ENCODE results near the gene DHRS7B. TPM values are rescaled to one million over a fixed set of nuclear protein-coding genes. Genes with fewer than 3 reads are reported as not detected.

The DHRS7B gene, protein sequence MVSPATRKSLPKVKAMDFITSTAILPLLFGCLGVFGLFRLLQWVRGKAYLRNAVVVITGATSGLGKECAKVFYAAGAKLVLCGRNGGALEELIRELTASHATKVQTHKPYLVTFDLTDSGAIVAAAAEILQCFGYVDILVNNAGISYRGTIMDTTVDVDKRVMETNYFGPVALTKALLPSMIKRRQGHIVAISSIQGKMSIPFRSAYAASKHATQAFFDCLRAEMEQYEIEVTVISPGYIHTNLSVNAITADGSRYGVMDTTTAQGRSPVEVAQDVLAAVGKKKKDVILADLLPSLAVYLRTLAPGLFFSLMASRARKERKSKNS
- 8.3 TPM for total RNA-seq (ENCODE audit: unreplicated experiment)
- long read RNA-seq, transcript DHRS7B-202 (7 exons, 2,175 nt) = major isoform, 12 of 17 reads
- long read RNA-seq, partial matches to known transcripts = 1 of 17 reads
- long read RNA-seq, other reads (novel, unspliced or antisense) = 1 of 17 reads

DNA sequence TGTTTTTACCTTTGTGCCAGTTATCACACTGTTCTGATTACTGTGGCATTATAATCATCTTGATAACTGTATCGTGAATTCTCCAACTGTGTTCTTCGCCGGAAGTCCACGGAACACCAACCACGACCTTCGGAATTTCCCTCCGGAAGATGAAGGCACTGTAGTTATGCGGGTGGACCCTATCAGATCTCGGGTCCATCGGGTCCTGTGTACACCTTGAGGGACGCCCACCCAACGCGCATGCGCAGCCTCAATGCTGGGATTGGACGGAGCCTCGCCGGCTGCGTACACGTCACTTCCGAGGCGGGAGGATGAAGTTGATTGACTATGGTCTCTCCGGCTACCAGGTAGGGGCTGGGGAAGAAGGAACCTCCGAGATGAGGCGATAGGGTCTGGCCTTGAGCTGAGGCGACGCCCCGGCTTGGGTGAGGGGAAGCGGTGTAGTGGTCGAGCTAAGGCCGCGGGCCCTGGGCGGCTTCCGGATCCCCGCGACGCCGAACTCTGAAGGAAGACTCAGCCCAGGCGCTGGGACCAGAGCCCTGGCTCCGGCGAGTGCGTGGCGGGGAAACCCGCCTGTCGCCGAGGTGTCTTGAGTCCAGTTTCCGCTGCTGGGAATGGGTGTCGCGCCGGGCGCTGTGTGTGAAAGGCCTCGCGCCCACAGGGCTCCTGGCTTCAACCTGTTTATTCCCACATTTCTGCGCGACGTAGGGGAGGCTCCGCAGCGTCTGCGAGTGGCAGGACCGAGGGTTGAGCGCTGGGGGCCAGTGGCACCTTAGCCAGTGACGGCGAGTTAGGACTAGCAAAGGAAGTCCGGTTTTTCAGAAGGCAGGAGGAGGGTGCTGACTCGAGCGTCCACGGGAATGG, at the start of gene DHRS7B:
Gene DHRS7B (plus strand): TSS at position 320 of the 864 bp plus-strand sequence. CDS start 8 bp downstream, at position 328.
- TF ChIP-seq CTCF (IDR thresholded peaks at IDR 0.05; ENCODE audit: partially characterized antibody, unreplicated experiment) = no peak
- peaks cover 3% of the 10 kb centered on the region for H3K4me1 Mint-ChIP-seq (ENCODE audit: low read depth, unreplicated experiment)
- peaks cover 3% of the 10 kb centered on the region for H3K27me3 Mint-ChIP-seq (ENCODE audit: unreplicated experiment)

GRCh38 chr17:21077281-21077680, 49.5 kb upstream of the DHRS7B start:
- H3K4me1 Mint-ChIP-seq (ENCODE audit: low read depth, unreplicated experiment) = peaks cover 21% of the 10 kb centered on the region
- no peak overlapping the region for H3K4me3 Mint-ChIP-seq (ENCODE audit: unreplicated experiment)
- H3K27me3 Mint-ChIP-seq (ENCODE audit: unreplicated experiment) = no peaks in the 10 kb centered on the region
- no peak overlapping the region for H3K27ac Mint-ChIP-seq (ENCODE audit: unreplicated experiment)
- no peaks in the 10 kb centered on the region for H3K9me3 Mint-ChIP-seq (ENCODE audit: unreplicated experiment)
- no peaks in the 10 kb centered on the region for H3K36me3 Mint-ChIP-seq (ENCODE audit: unreplicated experiment)
- no peak for DNase-seq
- TF ChIP-seq CTCF (IDR thresholded peaks at IDR 0.05; ENCODE audit: partially characterized antibody, unreplicated experiment) = no peak

More for the DNA sequence above, at the start of gene DHRS7B:
- peak within 1 kb of the TSS; percentile 99 for H3K4me3 Mint-ChIP-seq (ENCODE audit: unreplicated experiment)
- DNase-seq = peak; percentile 98
- H3K27ac Mint-ChIP-seq (ENCODE audit: unreplicated experiment) = peak within 1 kb of the TSS; percentile 53
- H3K9me3 Mint-ChIP-seq (ENCODE audit: unreplicated experiment) = peaks cover 2% of the 10 kb centered on the region
- no peaks in the 10 kb centered on the region for H3K36me3 Mint-ChIP-seq (ENCODE audit: unreplicated experiment)

GRCh38 chr17:21078016-21078780, 48.6 kb upstream of the DHRS7B start:
- no peaks in the 10 kb centered on the region for H3K27me3 Mint-ChIP-seq (ENCODE audit: unreplicated experiment)
- no peak for TF ChIP-seq CTCF (IDR thresholded peaks at IDR 0.05; ENCODE audit: partially characterized antibody, unreplicated experiment)
- H3K36me3 Mint-ChIP-seq (ENCODE audit: unreplicated experiment) = no peaks in the 10 kb centered on the region
- H3K27ac Mint-ChIP-seq (ENCODE audit: unreplicated experiment) = no peak overlapping the region
- DNase-seq = no peak
- H3K4me1 Mint-ChIP-seq (ENCODE audit: low read depth, unreplicated experiment) = peaks cover 13% of the 10 kb centered on the region
- no peak overlapping the region for H3K4me3 Mint-ChIP-seq (ENCODE audit: unreplicated experiment)
- H3K9me3 Mint-ChIP-seq (ENCODE audit: unreplicated experiment) = no peaks in the 10 kb centered on the region

GRCh38 chr17:21079196-21079595, 47.6 kb upstream of the DHRS7B start:
- H3K36me3 Mint-ChIP-seq (ENCODE audit: unreplicated experiment) = no peaks in the 10 kb centered on the region

More at GRCh38 chr17:21079196-21079595, 47.6 kb upstream of the DHRS7B start:
- H3K9me3 Mint-ChIP-seq (ENCODE audit: unreplicated experiment) = no peaks in the 10 kb centered on the region
- H3K27ac Mint-ChIP-seq (ENCODE audit: unreplicated experiment) = peak overlapping the region; percentile 10
- no peak for TF ChIP-seq CTCF (IDR thresholded peaks at IDR 0.05; ENCODE audit: partially characterized antibody, unreplicated experiment)
- no peaks in the 10 kb centered on the region for H3K27me3 Mint-ChIP-seq (ENCODE audit: unreplicated experiment)
- no peak for DNase-seq
- peaks cover 13% of the 10 kb centered on the region for H3K4me1 Mint-ChIP-seq (ENCODE audit: low read depth, unreplicated experiment)
- no peak overlapping the region for H3K4me3 Mint-ChIP-seq (ENCODE audit: unreplicated experiment)

Data from glutamatergic neuron (in vitro differentiated cells).